Neural progenitor cell (in vitro differentiated cells): Measurements from ENCODE around the gene YAP1. TPM values are rescaled to one million over a fixed set of nuclear protein-coding genes. Genes with fewer than 3 reads are reported as not detected.

Experiments
- DNase-seq: peaks from one replicate; pipeline ENCODE4 v3.0.0-alpha.2; 2016; ENCODE audit warnings: low spot score
- H2AFZ ChIP-seq: fragments of 200-600 bp; sonication (generic); replicated peaks from 2 replicates; pipeline ENCODE4 v1.6.1; 2016; ENCODE audit warnings: antibody characterized with exemption
- H3F3A ChIP-seq: fragments of 200-600 bp; sonication (generic); 2 replicates; pipeline ENCODE4 v1.6.1; 2016; ENCODE audit warnings: antibody characterized with exemption, low read depth
- H3K27ac ChIP-seq: fragments of 200-600 bp; sonication (generic); 2 replicates; pipeline ENCODE4 v1.5.1; 2016; ENCODE audit warnings: mild to moderate bottlenecking
- H3K27me3 ChIP-seq: fragments of 200-600 bp; sonication (generic); 2 replicates; pipeline ENCODE4 v1.6.1; 2016; ENCODE audit warnings: mild to moderate bottlenecking, moderate library complexity
- H3K36me3 ChIP-seq: fragments of 200-600 bp; sonication (generic); 2 replicates; pipeline ENCODE4 v1.5.1; 2016
- H3K4me1 ChIP-seq: fragments of 200-600 bp; sonication (generic); 2 replicates; pipeline ENCODE4 v1.6.1; 2016; ENCODE audit warnings: mixed run types
- H3K4me2 ChIP-seq: fragments of 200-600 bp; sonication (generic); 2 replicates; pipeline ENCODE4 v1.6.1; 2016
- H3K4me3 ChIP-seq: fragments of 200-600 bp; sonication (generic); 2 replicates; pipeline ENCODE4 v1.5.1; 2016
- H3K79me2 ChIP-seq: fragments of 200-600 bp; sonication (generic); 2 replicates; pipeline ENCODE4 v1.6.1; 2016; ENCODE audit warnings: low read depth
- H3K9ac ChIP-seq: fragments of 200-600 bp; sonication (generic); 2 replicates; pipeline ENCODE4 v1.6.1; 2016
- H3K9me3 ChIP-seq: fragments of 200-600 bp; sonication (generic); 2 replicates; pipeline ENCODE4 v1.5.1; 2016; ENCODE audit warnings: low read depth
- H4K20me1 ChIP-seq: fragments of 200-600 bp; sonication (generic); 2 replicates; pipeline ENCODE4 v1.6.1; 2016; ENCODE audit warnings: low read depth
- H3K27ac Mint-ChIP-seq: 3 replicates; pipeline ENCODE4 v1.8.0; 2021; ENCODE audit warnings: mixed read lengths
- H3K27me3 Mint-ChIP-seq: 2 replicates; pipeline ENCODE4 v1.8.0; 2022; ENCODE audit warnings: low read depth, mild to moderate bottlenecking, inconsistent platforms, moderate library complexity, mixed read lengths; ENCODE audit not compliant: insufficient read depth
- H3K36me3 Mint-ChIP-seq: 3 replicates; pipeline ENCODE4 v1.8.0; 2021; ENCODE audit warnings: mixed read lengths
- H3K4me1 Mint-ChIP-seq: 3 replicates; pipeline ENCODE4 v1.8.0; 2021; ENCODE audit warnings: mixed read lengths
- H3K4me3 Mint-ChIP-seq: 3 replicates; pipeline ENCODE4 v1.8.0; 2021; ENCODE audit warnings: mild to moderate bottlenecking, moderate library complexity, mixed read lengths
- H3K9me3 Mint-ChIP-seq: 3 replicates; pipeline ENCODE4 v1.8.0; 2020; ENCODE audit warnings: mixed read lengths
- EZH2 ChIP-seq: fragments of 200-600 bp; sonication (generic); IDR thresholded peaks from 2 replicates; pipeline ENCODE4 v1.6.1; 2017; ENCODE audit warnings: antibody characterized with exemption, mild to moderate bottlenecking, moderate library complexity
- EZH2phosphoT487 ChIP-seq: fragments of 200-600 bp; sonication (generic); IDR thresholded peaks from 2 replicates; pipeline ENCODE4 v1.6.1; 2017; ENCODE audit warnings: antibody characterized with exemption
- total RNA-seq: library from RNA; depleted of rRNA; stranded (reverse); fragments of >200 nt; gene quantifications from 2 replicates; pipeline ENCODE4 v1.2.3, GENCODE V29; 2015; ENCODE audit warnings: low replicate concordance
- TF ChIP-seq, protein P1 (sequence below): fragments of 200-600 bp; sonication (generic); IDR thresholded peaks from 2 replicates; pipeline ENCODE4 v1.5.1; 2017; ENCODE audit warnings: antibody characterized with exemption, mild to moderate bottlenecking

YAP1 gene
- total RNA-seq, 1 donor from 2014 or later: 59.9 TPM

DNA sequence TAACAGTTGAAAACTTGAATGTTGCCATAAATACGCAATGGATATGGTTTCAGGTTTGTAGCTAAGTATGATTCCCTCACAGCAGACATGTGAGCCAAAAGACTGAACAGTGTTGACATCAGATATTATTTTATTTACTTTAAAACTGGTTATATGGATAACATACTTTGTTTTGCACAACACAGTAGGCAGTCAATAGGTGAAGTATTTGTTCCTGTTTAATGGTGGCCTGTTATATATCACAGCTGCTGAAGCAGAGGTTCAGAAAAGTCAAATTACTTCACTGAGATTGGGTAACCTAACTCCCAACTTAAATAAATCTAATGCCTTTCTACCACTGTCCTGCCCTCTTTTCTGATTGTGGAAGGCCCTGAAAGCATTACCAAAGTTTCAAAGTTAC, 44.6 kb downstream of the YAP1 start:
- DNase-seq: no peak
- Mint-ChIP-seq H3K36me3 (peaks cover 57% of the 10 kb centered on the region), H3K27me3 (no peaks in the 10 kb centered on the region), H3K4me1 (peaks cover 17% of the 10 kb centered on the region), H3K9me3 (peaks cover 20% of the 10 kb centered on the region), H3K27ac (no peak overlapping the region), H3K4me3 (no peak overlapping the region)
- no peak overlapping the region for H3K9ac ChIP-seq
- TF ChIP-seq, protein P1, sequence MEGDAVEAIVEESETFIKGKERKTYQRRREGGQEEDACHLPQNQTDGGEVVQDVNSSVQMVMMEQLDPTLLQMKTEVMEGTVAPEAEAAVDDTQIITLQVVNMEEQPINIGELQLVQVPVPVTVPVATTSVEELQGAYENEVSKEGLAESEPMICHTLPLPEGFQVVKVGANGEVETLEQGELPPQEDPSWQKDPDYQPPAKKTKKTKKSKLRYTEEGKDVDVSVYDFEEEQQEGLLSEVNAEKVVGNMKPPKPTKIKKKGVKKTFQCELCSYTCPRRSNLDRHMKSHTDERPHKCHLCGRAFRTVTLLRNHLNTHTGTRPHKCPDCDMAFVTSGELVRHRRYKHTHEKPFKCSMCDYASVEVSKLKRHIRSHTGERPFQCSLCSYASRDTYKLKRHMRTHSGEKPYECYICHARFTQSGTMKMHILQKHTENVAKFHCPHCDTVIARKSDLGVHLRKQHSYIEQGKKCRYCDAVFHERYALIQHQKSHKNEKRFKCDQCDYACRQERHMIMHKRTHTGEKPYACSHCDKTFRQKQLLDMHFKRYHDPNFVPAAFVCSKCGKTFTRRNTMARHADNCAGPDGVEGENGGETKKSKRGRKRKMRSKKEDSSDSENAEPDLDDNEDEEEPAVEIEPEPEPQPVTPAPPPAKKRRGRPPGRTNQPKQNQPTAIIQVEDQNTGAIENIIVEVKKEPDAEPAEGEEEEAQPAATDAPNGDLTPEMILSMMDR: no peak
- TF ChIP-seq EZH2 (no peak), EZH2phosphoT487 (no peak)
- no peak overlapping the region for H3K4me3 ChIP-seq
- no peaks in the 10 kb centered on the region for H3K36me3 ChIP-seq
- peaks cover 3% of the 10 kb centered on the region for H3K4me1 ChIP-seq
- no peak overlapping the region for H3K4me2 ChIP-seq
- no peaks in the 10 kb centered on the region for H3F3A ChIP-seq
- no peak overlapping the region for H2AFZ ChIP-seq
- no peak overlapping the region for H3K27ac ChIP-seq
- no peaks in the 10 kb centered on the region for H3K27me3 ChIP-seq
- H3K79me2 ChIP-seq: peaks cover 97% of the 10 kb centered on the region
- H4K20me1 ChIP-seq: peaks cover 19% of the 10 kb centered on the region
- H3K9me3 ChIP-seq: no peaks in the 10 kb centered on the region

DNA sequence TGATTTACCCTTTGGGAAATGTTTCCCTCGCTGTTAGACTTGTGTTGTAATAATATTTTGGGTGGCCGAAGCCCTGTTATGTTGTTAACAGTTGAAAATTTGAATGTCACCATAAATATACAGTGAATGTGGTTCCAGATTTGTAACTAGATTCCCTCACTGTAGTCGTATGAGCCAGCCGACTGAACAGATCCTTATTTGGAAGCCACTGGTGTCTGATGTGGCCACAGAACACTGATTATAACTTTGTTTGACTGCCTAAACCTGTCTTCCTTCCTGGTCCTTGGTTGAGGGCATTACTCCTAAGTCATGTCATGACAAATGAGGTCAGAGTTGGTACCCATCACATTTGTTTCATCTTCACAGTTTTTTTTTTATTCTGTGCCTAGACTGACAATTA, 45.4 kb downstream of the YAP1 start:
- peaks cover 19% of the 10 kb centered on the region for H4K20me1 ChIP-seq
- H3K27ac Mint-ChIP-seq: no peak overlapping the region
- no peaks in the 10 kb centered on the region for H3K36me3 ChIP-seq
- DNase-seq: no peak
- H3K4me3 Mint-ChIP-seq: no peak overlapping the region
- peaks cover 57% of the 10 kb centered on the region for H3K36me3 Mint-ChIP-seq
- TF ChIP-seq EZH2 (no peak), EZH2phosphoT487 (no peak)
- TF ChIP-seq, protein P1: no peak
- peaks cover 18% of the 10 kb centered on the region for H3K9me3 Mint-ChIP-seq
- no peak overlapping the region for H3K4me3 ChIP-seq
- peaks cover 3% of the 10 kb centered on the region for H3K4me1 ChIP-seq
- no peaks in the 10 kb centered on the region for H3F3A ChIP-seq
- peaks cover 17% of the 10 kb centered on the region for H3K4me1 Mint-ChIP-seq
- no peaks in the 10 kb centered on the region for H3K9me3 ChIP-seq
- peaks cover 95% of the 10 kb centered on the region for H3K79me2 ChIP-seq
- H3K27me3 Mint-ChIP-seq: peaks cover under 1% of the 10 kb centered on the region
- H3K4me2 ChIP-seq: no peak overlapping the region
- no peak overlapping the region for H3K9ac ChIP-seq
- no peak overlapping the region for H3K27ac ChIP-seq
- H3K27me3 ChIP-seq: no peaks in the 10 kb centered on the region
- H2AFZ ChIP-seq: no peak overlapping the region

GRCh38 chr11:102157219-102157618, 47.0 kb downstream of the YAP1 start:
- Histone ChIP-seq H3K27me3 (no peaks in the 10 kb centered on the region), H4K20me1 (peaks cover 23% of the 10 kb centered on the region), H3F3A (no peaks in the 10 kb centered on the region), H3K79me2 (peaks cover 82% of the 10 kb centered on the region), H3K9ac (no peak overlapping the region), H3K4me1 (peaks cover 3% of the 10 kb centered on the region), H3K36me3 (no peaks in the 10 kb centered on the region), H2AFZ (no peak overlapping the region), H3K27ac (no peak overlapping the region), H3K9me3 (no peaks in the 10 kb centered on the region), H3K4me3 (no peak overlapping the region), H3K4me2 (no peak overlapping the region)
- Mint-ChIP-seq H3K27me3 (peaks cover 2% of the 10 kb centered on the region), H3K27ac (no peak overlapping the region), H3K9me3 (peaks cover 9% of the 10 kb centered on the region), H3K4me3 (no peak overlapping the region), H3K4me1 (peaks cover 20% of the 10 kb centered on the region), H3K36me3 (peaks cover 54% of the 10 kb centered on the region)
- TF ChIP-seq EZH2 (no peak), EZH2phosphoT487 (no peak)
- TF ChIP-seq, protein P1: no peak
- DNase-seq: peak; percentile 25
